ENCODE data around the gene PRR35.

The PRR35 gene

DNA sequence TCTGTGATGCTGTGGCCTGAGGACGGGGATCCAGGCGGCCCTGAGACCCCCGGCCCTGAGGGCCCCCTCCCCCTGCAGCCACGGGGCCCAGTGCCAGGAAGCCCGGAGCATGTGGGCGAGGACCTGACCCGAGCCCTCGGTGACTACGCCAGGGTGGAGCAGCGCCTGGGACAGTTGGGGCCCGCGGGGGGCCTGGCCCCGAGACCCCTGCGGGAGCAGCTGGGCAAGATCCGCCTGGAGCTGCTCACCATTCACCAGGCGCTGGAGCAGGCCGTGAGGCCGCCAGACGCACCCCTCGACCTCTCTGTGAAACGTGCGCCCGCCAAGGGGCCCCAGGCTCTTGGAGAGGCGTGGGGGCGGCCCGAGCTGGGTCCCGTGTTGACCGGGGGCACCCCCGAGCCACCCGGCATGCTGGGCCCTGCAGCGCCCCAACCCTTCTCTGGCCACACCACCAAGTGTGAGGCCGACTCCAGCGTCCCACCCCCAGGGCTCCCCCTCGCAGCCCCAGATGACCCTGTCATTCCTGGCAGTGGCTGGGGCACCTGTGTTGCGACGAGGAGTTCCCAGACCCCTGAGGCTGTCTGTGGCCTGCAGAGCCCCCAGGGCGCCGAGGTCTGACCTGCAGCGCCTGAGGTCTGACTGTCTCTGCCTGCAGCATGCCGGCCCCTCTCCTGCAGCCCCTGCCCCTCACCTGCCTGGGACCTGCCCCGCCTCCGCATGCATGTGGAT lies 4.7 kb downstream of the PRR35 start:
- DNase-seq (ENCODE audit: low spot score): no peak

DNA sequence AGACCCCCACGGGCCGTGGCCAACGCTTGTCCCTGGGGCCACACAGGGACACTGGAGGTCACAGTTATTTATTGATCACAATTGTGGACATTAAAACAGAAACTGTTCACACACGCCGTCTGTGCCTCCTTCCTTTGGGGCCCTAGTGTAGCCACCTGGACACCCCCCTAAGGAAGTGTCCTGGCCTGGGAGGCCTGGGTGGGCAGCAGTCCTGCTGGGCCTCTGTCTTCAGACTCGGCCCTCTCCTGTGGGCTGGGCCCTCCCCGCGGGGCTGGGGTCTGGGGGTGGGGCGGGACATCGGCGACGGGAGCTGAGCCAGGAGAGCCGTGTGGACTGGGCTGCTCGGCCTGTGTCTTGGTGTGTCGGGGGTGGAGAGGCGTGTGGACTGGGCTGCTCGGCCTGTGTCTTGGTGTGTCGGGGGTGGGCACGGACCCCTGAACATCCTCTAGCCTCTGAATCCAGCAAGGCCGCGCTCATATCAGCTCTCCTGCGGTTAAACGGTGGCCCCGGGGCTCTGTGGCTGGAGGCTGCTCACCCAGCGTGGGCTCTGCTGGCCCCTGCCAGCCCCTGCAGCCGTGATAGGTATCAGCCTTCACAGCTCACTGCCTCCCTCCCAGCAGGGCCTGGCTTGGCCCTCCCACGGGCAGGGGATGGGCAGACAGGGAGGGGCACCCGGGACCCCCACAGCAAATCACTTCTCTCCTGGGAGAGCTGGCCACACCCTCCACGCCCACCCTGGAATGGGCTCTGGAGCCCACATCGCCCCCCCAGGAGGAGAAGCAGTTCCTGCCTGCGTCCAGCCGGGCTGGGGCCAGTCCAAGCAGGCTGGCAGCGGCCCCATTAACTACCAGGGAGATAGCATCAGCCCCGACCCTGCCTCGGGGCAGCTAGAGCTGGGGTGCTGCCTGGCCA lies 5.5 kb downstream of the PRR35 start:
- DNase-seq (ENCODE audit: low spot score): peak; percentile 32

DNA sequence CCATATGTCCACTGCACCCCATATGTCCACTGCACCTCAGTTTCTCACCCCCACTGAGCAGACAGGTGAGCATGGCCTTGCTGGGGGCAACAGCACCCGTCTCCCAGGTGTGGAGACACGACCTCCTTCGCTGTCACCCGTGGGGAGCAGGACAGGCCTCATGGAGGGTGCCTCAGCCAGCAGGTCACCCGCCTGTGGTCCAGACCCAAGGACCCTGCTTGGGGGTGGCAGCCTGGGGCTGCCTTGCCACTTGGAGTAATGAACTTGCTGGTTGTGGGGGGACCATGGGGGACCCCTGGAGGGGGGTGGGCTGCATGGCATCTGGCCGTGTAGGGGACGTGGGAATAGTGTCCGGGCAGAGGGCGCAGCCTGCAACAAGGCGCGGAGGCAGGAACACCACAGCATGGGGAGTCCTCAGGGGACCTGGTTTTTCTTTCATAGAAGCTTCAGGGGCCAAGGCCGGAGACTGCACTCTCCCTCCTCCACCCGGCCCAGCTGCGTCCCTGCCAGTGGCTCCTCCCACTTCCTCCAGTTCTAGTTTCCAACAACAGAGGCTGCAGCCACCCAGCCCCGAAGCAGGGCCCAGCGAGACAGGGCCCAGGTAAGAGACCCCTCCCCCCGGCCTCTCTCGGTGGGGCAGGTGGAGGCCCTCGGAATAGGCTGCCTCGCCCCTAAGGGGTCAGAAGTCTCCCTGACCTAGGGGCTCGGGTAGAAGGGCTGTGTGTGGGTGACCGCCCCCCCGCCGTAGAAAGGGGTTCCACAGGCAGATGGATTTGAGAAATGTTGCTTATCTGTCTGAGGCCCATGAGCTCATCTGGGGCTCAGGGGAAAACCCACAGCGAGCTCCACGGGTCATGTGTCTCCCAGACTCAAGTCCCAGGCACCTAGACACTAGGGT lies 6.5 kb downstream of the PRR35 start, which contains the start of gene NHLRC4:
NHLRC4 (plus strand) TSS at position 531 of the 898 bp plus-strand sequence. CDS start 1,043 bp downstream, outside the sequence.
- peak; percentile 84 for DNase-seq (ENCODE audit: low spot score)

DNA sequence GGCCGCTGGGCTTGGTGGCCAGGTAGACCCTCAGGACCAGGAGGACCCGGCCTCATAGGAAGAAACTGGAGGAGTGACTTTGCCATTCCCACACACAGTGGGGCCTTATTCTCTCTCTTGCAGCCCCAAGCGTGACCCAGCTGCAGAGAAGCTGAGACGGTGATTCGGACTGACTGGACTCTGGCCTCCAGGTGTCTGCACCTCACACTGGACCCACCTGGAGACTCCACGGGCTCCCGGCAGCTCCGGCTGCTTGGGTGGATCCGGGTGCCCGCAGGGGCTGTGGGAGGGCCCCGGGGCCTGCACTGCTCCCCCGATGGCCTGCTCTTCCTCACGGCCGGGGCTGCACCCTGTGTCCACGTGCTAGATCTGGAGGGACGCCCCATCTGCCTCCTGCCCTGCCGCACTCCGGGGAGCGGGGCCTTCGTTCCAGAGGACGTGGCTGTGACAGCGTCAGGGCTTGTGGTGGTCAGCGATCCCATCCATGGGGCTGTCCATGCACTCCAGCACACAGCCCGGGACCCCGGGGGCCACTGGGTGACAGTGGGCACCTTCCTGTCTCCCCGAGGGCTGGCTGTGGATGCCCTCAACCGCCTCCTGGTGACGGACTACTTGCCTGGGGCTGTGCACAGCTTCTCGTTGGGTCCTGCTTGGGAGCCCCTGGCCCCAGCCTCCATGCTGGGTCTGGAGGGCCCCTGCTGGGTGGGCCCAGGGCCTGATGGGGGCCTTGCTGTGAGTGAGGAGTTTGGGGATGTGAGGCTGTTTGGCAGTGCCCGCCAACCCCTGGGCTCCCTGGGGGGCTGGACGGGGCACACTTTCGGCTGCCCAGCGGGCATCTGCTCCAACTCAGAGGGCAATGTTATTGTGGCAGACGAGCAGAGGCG lies 7.4 kb downstream of the PRR35 start:
- DNase-seq (ENCODE audit: low spot score): no peak

DNA sequence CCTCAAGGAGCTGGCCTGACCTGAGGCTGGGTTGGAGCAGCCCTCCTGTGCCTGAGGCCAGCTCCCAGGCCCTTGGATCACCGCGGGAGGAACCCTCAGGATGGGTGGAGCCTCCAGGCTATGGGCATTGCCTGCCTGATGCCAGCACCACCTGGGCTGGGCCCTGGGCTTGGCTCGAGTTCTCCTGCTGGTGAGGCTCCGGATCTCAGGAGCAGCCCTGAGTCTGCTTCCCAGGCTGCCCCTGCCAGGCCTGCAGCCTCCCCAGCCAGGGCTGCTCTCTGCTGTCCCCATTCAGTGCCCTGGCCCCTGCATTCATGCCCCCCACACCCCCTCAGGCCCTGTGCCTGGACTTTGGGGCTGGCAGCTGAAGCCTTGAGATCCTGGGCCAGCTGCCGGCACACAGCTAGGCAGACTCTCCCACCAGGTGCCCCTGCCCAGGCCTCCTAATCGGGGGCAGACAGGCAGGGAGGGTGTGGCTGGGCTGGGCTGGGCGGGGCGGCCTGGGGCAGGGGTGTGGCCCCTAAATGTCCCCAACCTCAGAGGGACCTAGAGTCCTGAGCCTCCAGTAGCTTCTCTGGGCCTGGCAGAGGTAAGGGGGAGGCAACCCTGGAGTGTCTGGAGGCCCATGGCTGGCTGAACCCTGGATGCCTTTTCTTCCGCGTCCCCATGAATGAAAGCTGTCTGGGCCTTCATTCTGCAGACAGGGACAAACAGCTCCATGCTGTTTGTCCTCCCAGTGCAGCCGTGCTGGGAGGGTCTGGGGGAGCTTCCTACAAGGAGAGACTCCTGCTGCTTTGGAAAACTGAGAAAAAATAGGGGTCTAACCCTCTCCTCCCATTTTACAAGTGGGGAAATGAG lies 8.4 kb downstream of the PRR35 start:
- peak; percentile 88 for DNase-seq (ENCODE audit: low spot score)

DNA sequence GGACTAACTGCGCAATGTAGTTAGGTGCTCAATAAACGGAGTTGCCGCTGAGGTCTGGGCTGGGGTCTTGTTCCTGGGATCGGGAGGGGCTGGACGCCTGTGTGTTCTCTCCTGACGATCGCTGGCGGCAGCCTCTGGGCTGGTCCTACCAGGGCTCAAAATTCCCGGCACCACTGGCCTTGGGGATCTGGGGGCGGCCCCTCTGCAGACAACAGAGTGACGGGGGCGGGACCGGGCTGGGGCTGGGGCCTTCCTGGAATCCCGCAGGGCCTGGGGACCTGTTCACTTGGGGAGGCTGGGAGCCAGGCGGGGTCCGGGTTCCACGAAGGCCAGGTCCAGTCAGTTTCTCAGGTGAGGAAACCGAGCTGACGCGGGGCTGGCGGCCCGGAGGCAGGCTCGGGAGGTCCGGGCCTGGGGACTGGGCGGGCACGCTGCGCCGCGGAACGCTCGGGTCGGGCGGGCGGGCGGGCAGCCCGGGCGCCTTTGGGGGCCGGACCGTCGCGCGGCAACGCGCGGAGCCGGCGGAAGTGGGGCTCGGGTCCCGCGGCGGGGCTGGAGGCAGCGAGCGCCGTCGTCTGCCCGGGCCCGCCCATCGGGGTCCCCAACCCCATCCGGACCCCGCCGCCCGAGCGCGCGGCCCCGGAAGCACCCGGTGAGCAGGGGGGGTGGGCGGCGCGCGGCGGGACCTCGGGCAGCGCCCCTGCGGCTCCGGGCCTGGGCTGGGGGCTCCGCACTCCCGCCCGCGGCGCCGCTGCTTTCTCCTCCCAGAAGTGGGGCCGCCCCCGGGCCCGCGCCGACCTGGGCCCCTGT lies 9.5 kb downstream of the PRR35 start, which contains the start of gene PIGQ:
PIGQ (plus strand) TSS at position 524 of the 810 bp plus-strand sequence. CDS start 4,107 bp downstream, outside the sequence.
- peak; percentile 59 for DNase-seq (ENCODE audit: low spot score)

DNA sequence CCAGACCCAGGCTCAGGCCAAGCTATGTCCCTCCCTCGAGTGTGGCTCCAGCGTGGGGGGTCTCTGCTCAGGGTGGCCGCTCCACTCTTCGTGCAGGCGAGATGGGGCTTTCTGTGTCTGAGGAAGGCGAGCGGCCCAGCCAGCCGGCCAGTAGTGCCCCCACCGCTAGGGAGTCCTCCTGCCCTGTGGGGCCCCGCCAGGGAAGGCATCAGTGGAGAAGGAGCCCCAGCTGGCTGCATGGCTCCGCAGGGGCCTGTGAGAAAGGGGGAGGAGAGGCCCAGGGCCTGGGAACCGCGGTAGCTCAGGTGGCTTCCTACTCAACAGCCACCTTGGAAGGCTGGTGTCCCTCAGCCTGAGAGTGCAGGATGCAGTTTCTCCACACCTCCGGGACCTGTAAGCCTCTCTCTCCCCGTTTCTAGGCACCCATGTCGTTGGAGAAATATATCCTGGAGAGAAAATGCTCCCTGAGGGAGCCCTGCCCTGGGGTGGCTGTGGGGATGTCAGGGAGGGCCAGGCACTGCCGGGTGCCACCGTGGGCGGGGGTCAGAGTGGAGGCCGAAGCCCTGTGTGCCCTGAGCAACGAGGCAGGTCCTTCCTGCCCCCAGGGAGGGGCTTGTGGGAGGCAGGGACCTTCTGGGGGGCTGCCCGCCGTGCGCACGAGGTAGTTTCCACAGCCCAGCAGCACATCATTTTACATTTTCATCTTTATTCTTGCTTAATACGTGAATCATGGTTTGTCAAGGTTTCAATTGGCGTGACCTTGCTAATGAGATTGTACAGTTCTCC lies 12.9 kb downstream of the PRR35 start:
- no peak for DNase-seq (ENCODE audit: low spot score)

DNA sequence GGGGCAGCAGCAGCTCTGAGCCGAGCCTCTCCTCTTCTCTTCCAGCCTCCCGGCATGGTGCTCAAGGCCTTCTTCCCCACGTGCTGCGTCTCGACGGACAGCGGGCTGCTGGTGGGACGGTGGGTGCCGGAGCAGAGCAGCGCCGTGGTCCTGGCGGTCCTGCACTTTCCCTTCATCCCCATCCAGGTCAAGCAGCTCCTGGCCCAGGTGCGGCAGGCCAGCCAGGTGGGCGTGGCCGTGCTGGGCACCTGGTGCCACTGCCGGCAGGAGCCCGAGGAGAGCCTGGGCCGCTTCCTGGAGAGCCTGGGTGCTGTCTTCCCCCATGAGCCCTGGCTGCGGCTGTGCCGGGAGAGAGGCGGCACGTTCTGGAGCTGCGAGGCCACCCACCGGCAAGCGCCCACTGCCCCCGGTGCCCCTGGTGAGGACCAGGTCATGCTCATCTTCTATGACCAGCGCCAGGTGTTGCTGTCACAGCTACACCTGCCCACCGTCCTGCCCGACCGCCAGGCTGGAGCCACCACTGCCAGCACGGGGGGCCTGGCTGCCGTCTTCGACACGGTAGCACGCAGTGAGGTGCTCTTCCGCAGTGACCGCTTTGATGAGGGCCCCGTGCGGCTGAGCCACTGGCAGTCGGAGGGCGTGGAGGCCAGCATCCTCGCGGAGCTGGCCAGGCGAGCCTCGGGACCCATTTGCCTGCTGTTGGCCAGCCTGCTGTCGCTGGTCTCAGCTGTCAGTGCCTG lies 14.0 kb downstream of the PRR35 start:
- no peak for DNase-seq (ENCODE audit: low spot score)

DNA sequence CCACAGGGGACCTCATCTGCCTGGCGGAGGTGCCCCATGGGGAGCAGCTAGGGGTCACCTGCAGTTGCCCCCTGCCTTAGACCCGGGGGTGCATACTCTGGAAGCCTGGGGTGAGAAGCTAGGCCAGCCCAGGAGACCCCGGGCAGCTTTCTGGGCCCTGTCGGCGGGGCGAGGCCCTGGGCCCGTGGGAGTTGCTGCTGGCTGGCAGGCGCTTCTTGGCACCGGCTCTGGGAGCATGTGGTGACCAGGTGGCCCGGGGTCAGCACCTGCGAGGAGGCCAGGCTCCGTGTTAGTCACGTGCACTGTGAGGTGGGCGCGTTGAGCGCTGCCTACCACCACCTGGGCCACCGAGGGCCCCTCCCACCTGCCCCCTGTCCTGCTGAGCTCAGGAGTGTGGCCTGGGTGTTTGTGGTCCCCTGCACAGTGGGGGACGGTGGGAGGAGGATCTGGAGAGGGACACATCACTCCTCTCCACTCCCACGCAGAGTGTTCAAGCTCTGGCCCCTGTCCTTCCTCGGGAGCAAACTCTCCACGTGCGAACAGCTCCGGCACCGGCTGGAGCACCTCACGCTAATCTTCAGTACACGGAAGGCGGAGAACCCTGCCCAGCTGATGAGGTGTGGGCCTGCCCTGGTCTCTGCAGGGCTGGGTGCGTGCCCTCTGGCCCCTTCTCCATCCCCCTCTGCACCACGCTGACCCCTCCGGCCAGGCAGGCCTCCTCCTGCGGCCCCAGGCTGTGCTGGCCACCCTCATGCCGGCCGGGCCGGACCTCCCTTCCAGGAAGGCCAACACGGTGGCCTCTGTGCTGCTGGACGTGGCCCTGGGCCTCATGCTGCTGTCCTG lies 15.4 kb downstream of the PRR35 start:
- no peak for DNase-seq (ENCODE audit: low spot score)

DNA sequence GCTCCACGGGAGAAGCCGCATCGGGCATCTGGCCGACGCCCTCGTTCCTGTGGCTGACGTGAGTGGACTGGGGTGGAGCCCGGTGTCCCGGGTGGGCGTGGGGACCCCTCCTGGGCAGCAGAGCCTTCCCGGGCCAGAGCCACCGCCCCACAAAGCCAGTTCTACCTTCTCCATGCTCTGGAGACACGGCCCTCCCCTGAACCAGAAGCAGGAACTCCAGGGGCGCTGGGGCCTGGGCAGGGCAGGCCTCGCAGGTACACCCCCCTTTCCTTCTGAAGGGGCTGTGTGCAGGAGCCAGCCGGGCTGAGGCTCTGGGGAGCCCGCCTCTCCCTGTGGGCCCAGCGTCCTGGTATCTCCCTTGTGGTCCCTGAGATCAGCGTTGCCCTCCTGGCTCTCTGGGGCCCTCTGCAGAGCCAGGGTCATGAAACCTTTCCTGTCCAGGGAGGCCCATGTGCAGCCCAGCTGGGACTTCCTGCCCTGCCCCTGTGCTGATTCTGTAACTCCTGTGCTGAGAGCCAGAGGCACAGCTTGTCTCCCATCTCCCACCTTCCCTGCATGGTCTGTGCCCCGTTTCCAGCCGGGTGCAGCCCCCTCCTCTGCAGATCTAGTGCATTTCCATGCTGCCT lies 16.1 kb downstream of the PRR35 start:
- no peak for DNase-seq (ENCODE audit: low spot score)

DNA sequence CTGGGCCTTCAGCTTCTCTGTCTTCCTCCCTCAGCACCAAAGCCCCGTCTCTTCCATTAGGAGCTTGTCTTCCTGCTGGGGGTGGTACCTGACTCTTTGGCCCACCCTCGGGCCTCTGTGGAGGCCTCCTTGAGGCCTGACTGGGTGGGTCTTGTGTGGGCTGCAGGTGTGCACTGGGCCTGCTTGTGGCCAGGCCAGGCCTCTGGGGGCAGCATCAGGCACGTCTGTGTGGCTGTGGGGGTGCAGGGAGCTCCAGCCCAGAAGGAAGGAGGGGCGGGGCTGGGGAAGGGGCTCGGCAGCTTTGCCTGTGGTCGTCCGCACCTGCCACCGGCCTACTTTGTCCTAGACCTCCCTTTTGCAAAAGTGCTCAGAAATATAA lies 16.6 kb downstream of the PRR35 start:
- no peak for DNase-seq (ENCODE audit: low spot score)

DNA sequence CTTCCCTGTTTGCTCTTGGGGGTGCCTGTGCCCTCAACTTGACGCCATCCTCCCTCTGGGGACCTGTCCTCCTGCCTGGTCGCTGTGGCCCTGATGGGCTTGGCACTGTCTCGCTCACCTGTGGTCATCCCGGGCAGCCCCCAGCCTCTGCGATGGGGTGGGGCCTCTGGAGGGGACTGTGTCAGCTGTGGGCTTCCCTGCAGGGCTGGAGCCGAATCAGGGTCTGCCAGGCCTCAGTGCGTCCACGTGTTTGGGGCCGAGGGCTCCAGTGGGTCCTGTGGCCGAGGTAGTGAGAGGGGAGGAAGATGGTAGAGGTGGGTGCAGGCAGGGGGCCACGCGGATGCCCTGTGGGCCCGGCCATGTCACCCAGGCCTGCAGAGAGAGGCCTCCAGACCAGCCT lies 17.6 kb downstream of the PRR35 start:
- DNase-seq (ENCODE audit: low spot score): no peak

DNA sequence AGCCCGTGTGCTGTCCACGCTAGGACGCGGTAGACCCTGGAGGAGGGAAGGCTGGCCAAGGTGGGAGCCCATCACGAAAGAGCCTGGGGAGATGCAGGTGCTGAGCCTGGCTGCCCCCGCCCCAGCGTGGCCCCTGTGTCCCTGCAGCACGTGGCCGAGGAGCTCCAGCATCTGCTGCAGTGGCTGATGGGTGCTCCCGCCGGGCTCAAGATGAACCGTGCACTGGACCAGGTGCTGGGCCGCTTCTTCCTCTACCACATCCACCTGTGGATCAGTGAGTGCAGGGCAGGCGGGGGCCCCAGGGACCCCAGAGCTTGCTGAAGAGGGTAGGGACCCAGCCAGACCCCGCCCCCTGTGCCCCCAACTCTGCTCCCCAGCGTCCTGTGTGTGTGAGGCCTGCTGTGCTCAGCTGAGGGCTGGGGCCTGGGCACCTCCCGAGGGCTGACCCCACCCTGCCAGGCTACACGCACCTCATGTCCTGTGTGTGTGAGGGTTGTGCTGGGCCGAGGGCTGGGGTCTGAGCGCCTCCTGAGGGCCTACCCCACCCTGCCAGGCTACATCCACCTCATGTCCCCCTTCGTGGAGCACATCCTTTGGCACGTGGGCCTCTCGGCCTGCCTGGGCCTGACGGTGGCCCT lies 18.2 kb downstream of the PRR35 start:
- DNase-seq (ENCODE audit: low spot score): no peak

DNA sequence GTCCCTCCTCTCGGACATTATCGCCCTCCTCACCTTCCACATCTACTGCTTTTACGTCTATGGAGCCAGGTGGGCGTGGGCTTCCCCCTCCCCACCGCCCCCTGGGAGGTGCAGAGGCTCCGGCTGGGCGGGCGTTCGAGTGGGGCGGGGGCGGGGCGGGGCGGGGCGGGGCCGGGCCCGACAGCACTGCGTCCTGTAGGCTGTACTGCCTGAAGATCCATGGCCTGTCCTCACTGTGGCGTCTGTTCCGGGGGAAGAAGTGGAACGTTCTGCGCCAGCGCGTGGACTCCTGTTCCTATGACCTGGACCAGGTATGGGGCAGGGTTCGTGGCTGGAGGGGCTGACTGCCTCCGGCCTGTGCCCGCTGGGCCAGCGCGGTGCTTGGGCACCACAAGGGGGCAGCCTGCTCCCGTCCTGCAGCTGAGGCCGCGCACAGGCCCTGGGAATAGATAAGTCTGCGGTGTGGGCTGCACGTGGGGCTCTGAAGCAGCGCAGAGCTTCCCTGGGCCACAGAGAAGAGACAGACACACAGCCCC lies 18.7 kb downstream of the PRR35 start:
- peak; percentile 80 for DNase-seq (ENCODE audit: low spot score)
